Testis (tissue), 2 donors: Measurements from ENCODE around the gene ADPGK.

Experiments used
- CTCF ChIP-seq, 3 experiments: fragments of 450-650 bp in 2 of 3; fragments of 200-600 bp in 1 of 3; sonication (generic) in 1 of 3; IDR thresholded peaks; one replicate each; pipeline ENCODE4 v1.5.1; 2016 to 2019; ENCODE audit warnings: antibody characterized with exemption in 3 of 3, mild to moderate bottlenecking in 2 of 3, moderate library complexity in 1 of 3
- POLR2A ChIP-seq: fragments of 450-650 bp; IDR thresholded peaks from one replicate; pipeline ENCODE4 v1.6.1; 2017; ENCODE audit warnings: antibody characterized with exemption, mild to moderate bottlenecking, moderate library complexity

- no peak for TF ChIP-seq CTCF (IDR thresholded peaks at IDR 0.05)
- no peak for TF ChIP-seq POLR2A
Observed at GRCh38 chr15:72784456-72784876, 908 bp upstream of the ADPGK start.
